Prostate gland (tissue), 2 donors: Measurements from ENCODE around the gene YIPF5. TPM values are rescaled to one million over a fixed set of nuclear protein-coding genes. Genes with fewer than 3 reads are reported as not detected.

Source experiments
- DNase-seq: peaks from one replicate; pipeline ENCODE4 v3.0.0-alpha.2; 2019; ENCODE audit warnings: low spot score
- H3K27ac ChIP-seq, 2 donors: fragments of 200-600 bp; sonication (generic); 2 replicates each; pipeline ENCODE4 v1.5.1; 2017 to 2019
- H3K27me3 ChIP-seq: fragments of 200-600 bp; sonication (generic); replicated peaks from 2 replicates; pipeline ENCODE4 v1.5.1; 2019; ENCODE audit not compliant: insufficient read depth
- H3K36me3 ChIP-seq, 2 donors: fragments of 200-600 bp; sonication (generic); 1 replicate in 1 of 2; 2 replicates in 1 of 2; pipeline versions ENCODE4 v1.5.1 to v1.8.1; 2017 to 2019
- H3K4me1 ChIP-seq: fragments of 200-600 bp; sonication (generic); replicated peaks from 2 replicates; pipeline ENCODE4 v1.5.1; 2019
- H3K4me3 ChIP-seq, 2 donors: fragments of 200-600 bp; sonication (generic); 2 replicates each; pipeline ENCODE4 v1.5.1; 2017 to 2019
- H3K9me3 ChIP-seq: fragments of 200-600 bp; sonication (generic); 2 replicates; pipeline ENCODE4 v1.5.1; 2017
- POLR2A ChIP-seq: fragments of 450-650 bp; IDR thresholded peaks from one replicate; pipeline ENCODE4 v1.6.1; 2016; ENCODE audit warnings: antibody characterized with exemption, mild to moderate bottlenecking
- POLR2AphosphoS5 ChIP-seq: sonication (generic); formaldehyde crosslinking; IDR thresholded peaks from one replicate; pipeline ENCODE4 v1.6.1; 2017; ENCODE audit warnings: antibody characterized with exemption
- WGBS: methylation state at CpG from one replicate; pipeline ENCODE4 v1.1.5; 2018; 5-methylcytosine and 5-hydroxymethylcytosine counted together
- intact Hi-C: fragments of 100-400 bp; cut with DNase I; formaldehyde crosslinking; loops from one replicate; pipeline ENCODE4 v1.14.2; 2022
- total RNA-seq, 2 donors: library from RNA; depleted of rRNA; stranded (reverse); fragments of >200 nt; gene quantifications; one replicate each; pipeline ENCODE4 v1.1.0, GENCODE V29; 2016
- TF ChIP-seq, protein P1 (sequence below), 4 experiments: fragments of 200-600 bp in 2 of 4; fragments of 450-650 bp in 2 of 4; sonication (generic) in 2 of 4; IDR thresholded peaks; 1 replicate in 3 of 4; 2 replicates in 1 of 4; pipeline ENCODE4 v1.5.1; 2016 to 2019; ENCODE audit warnings: antibody characterized with exemption in 4 of 4, mild to moderate bottlenecking in 2 of 4, moderate library complexity in 2 of 4

YIPF5 gene
- total RNA-seq, 2 donors from 2014 or later, result 34.4 to 45.3 TPM

DNA sequence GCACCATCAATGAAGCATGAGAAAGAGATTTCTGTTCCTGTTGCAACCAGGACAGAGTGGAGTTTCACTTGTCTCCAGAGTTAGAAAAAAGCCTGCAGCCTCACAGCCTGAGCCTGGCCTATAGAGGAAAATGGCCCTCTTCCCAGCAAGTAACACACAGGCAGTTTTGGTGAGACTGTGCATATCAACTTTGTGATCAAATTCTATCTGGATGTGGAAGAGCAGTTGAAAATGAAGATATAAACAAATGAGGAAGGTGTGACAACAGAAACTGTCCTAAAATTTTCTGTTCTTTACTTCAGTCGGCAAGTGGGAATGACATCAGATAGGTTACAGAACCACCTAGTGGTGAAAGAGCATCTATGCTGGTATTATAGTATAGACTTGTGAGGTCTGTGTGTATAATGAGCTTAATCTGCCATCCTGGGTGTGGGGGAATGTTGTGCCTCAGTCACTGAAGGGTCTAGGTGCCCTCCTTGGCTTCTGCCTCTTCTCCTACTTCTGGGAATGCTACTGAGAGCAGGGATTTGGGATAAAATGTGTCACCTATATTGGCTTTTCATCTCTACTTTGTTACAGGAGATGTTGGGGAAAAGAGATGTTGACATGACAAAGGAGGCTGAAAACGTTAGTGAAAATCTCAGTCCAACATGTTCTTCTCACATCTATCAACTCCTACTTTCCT lies 28.2 kb downstream of the YIPF5 start:
- no peak overlapping the region for H3K27ac ChIP-seq
- DNase-seq, result no peak
- H3K9me3 ChIP-seq, result no peaks in the 10 kb centered on the region
- no peaks in the 10 kb centered on the region for H3K27me3 ChIP-seq
- intact Hi-C loops, result loop anchor here (5.0 kb wide), 1 partner anchor 1220 kb away; no protein-coding TSS in a partner anchor
- H3K4me3 ChIP-seq, result no peak overlapping the region
- H3K4me1 ChIP-seq, result no peaks in the 10 kb centered on the region
- TF ChIP-seq, protein P1, sequence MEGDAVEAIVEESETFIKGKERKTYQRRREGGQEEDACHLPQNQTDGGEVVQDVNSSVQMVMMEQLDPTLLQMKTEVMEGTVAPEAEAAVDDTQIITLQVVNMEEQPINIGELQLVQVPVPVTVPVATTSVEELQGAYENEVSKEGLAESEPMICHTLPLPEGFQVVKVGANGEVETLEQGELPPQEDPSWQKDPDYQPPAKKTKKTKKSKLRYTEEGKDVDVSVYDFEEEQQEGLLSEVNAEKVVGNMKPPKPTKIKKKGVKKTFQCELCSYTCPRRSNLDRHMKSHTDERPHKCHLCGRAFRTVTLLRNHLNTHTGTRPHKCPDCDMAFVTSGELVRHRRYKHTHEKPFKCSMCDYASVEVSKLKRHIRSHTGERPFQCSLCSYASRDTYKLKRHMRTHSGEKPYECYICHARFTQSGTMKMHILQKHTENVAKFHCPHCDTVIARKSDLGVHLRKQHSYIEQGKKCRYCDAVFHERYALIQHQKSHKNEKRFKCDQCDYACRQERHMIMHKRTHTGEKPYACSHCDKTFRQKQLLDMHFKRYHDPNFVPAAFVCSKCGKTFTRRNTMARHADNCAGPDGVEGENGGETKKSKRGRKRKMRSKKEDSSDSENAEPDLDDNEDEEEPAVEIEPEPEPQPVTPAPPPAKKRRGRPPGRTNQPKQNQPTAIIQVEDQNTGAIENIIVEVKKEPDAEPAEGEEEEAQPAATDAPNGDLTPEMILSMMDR (IDR thresholded peaks at IDR 0.05), result peak in 3 of 4 experiments; percentile 45 to 53 (median 53)
- no peak for TF ChIP-seq POLR2A
- TF ChIP-seq POLR2AphosphoS5, result no peak
- H3K36me3 ChIP-seq, result no peaks in the 10 kb centered on the region
- whole genome bisulfite sequencing, result 14% methylated on average over 2 of the region's 2 CpGs

DNA sequence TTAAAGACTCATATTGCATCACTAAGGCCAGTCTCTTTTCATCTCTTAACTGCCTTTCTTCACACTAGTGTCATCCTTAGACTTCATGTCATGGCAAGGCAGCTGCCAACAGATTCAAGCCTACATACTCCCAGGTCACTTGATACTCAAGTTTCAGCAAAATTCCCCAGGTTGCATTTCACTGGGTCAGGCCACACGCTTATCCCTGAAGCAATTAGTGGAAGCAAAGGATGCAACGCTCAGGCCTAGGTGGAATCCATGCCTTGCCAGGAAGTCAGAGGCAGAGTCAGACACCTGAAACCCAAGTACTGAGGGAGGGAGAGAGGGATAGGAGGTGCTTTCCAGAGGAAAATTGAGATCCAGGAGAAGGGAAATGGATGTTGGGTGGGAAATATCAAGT lies 28.9 kb downstream of the YIPF5 start:
- WGBS, result 98% methylated on average over 2 of the region's 2 CpGs
- TF ChIP-seq POLR2AphosphoS5 (no peak), POLR2A (no peak)
- TF ChIP-seq, protein P1 (IDR thresholded peaks at IDR 0.05), result no peak
- Histone ChIP-seq H3K27me3 (no peaks in the 10 kb centered on the region), H3K9me3 (no peaks in the 10 kb centered on the region), H3K4me1 (no peaks in the 10 kb centered on the region), H3K27ac (no peak overlapping the region), H3K4me3 (no peak overlapping the region), H3K36me3 (no peaks in the 10 kb centered on the region)
- intact Hi-C loops, result loop anchor here (5.0 kb wide), 1 partner anchor 1219 kb away; no protein-coding TSS in a partner anchor
- no peak for DNase-seq

DNA sequence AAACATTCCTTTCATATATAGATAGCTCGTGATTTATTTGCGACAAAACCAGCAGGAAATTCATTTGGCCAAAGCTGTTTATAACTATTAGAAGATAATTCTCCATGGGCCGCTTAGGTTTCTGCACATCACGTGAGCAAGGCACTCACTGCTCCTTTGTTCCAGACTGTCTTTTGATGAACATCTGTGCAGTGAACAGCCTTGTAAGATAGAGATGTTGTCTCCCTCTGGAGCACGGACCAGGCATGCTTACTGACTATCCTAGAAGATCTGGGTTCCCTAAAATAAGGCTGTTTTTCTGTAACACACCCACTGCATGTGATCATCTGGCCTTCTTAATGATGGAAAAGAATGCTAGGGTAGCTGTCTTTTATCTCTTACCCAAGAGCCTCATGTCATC lies 30.9 kb downstream of the YIPF5 start:
- Histone ChIP-seq H3K9me3 (no peaks in the 10 kb centered on the region), H3K27ac (no peak overlapping the region), H3K27me3 (no peaks in the 10 kb centered on the region), H3K36me3 (no peaks in the 10 kb centered on the region), H3K4me1 (no peaks in the 10 kb centered on the region), H3K4me3 (no peak overlapping the region)
- TF ChIP-seq POLR2A, result no peak
- TF ChIP-seq, protein P1 (IDR thresholded peaks at IDR 0.05), result no peak
- no peak for TF ChIP-seq POLR2AphosphoS5
- no peak for DNase-seq
- intact Hi-C loops, result no loop called here
- 65% methylated on average over 5 of the region's 5 CpGs for WGBS

DNA sequence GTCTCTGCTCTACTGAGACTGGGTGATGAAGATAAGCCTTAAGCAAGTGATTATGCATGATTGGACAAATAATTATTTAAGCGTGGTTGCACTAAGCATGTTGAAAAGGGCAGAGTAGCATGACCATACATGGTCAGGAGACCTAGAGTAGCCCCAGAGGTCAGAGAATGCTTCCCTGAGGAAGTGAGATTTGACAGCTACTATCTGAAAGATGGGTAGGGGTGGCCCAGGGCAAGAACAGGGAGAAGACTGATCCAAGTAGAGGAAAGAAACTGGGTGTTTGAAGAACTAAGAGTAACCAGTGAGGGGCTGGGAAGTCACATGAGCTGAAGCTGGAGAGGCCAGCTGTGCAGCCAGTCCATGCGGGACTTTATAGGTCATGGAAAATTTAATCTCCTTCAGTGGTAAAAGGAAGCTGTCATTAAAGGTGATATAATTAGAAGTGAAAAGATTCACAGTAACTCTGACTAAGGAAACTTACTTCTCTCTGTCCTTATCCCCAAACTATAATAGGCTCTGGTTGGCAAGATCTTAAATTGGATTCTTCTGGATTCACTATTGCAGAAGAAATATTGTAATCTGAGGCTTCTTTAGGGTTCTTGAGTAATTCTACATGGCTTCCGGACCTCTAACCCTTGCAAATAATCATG lies 35.2 kb downstream of the YIPF5 start:
- H3K27me3 ChIP-seq, result no peaks in the 10 kb centered on the region
- H3K27ac ChIP-seq, result no peak overlapping the region
- WGBS, result 96% methylated on average over 3 of the region's 3 CpGs
- TF ChIP-seq POLR2AphosphoS5, result no peak
- TF ChIP-seq, protein P1 (IDR thresholded peaks at IDR 0.05), result no peak
- TF ChIP-seq POLR2A, result no peak
- intact Hi-C loops, result no loop called here
- no peaks in the 10 kb centered on the region for H3K9me3 ChIP-seq
- no peaks in the 10 kb centered on the region for H3K4me1 ChIP-seq
- no peaks in the 10 kb centered on the region for H3K36me3 ChIP-seq
- H3K4me3 ChIP-seq, result no peak overlapping the region
- no peak for DNase-seq
